Activated CD4-positive, CD25-positive, alpha-beta regulatory T cell treated with anti-CD3 and anti-CD28 coated beads, Interleukin-2, amount 50 U/mL, for 16 hours (primary cell): ENCODE results near the gene NPNT.
"Not testable (repeated sequence)": the region's sequence is repeated elsewhere in the genome, so short reads cannot be mapped to it uniquely, and the experiment has no call there.

Source experiments
- DNase-seq: peaks from one replicate; pipeline ENCODE4 v3.0.0-alpha.2; 2020; ENCODE audit warnings: low read depth, low spot score

NPNT gene

GRCh38 chr4:105894660-105895582 is at the start of gene NPNT:
NPNT (plus strand) TSS chr4:105895471; CDS start chr4:105895653, 182 bp downstream.
- DNase-seq, result no peak

- no peak for DNase-seq
Observed at GRCh38 chr4:105845559-105845958, 49.7 kb upstream of the NPNT start.

- not testable (repeated sequence) for DNase-seq
Observed at GRCh38 chr4:105848359-105848758, 46.9 kb upstream of the NPNT start.

GRCh38 chr4:105851196-105851595 is 44.1 kb upstream of the NPNT start:
- no peak for DNase-seq

GRCh38 chr4:105852230-105852629 is 43.0 kb upstream of the NPNT start:
- DNase-seq, result not testable (repeated sequence)

- no peak for DNase-seq
Observed at GRCh38 chr4:105858466-105859040, 36.7 kb upstream of the NPNT start.

- no peak for DNase-seq
Observed at GRCh38 chr4:105859233-105859632, 36.0 kb upstream of the NPNT start.

GRCh38 chr4:105870963-105871362 is 24.3 kb upstream of the NPNT start:
- no peak for DNase-seq

GRCh38 chr4:105871997-105872396 is 23.3 kb upstream of the NPNT start:
- DNase-seq, result no peak

- DNase-seq, result no peak
Observed at GRCh38 chr4:105875233-105875632, 20.0 kb upstream of the NPNT start.

- DNase-seq, result no peak
Observed at GRCh38 chr4:105878668-105879067, 16.6 kb upstream of the NPNT start.

GRCh38 chr4:105887508-105887907 is 7.8 kb upstream of the NPNT start:
- DNase-seq, result no peak

- DNase-seq, result no peak
Observed at GRCh38 chr4:105895583-105896460, 551 bp downstream of the NPNT start.

- no peak for DNase-seq
Observed at GRCh38 chr4:105896461-105896942, 1.2 kb downstream of the NPNT start.

GRCh38 chr4:105896984-105897775 is 1.9 kb downstream of the NPNT start:
- DNase-seq, result no peak

- no peak for DNase-seq
Observed at GRCh38 chr4:105900541-105900940, 5.3 kb downstream of the NPNT start.

- no peak for DNase-seq
Observed at GRCh38 chr4:105902550-105903262, 7.4 kb downstream of the NPNT start.

- no peak for DNase-seq
Observed at GRCh38 chr4:105909787-105910281, 14.6 kb downstream of the NPNT start.

- no peak for DNase-seq
Observed at GRCh38 chr4:105911426-105911825, 16.2 kb downstream of the NPNT start.

- no peak for DNase-seq
Observed at GRCh38 chr4:105912633-105913032, 17.4 kb downstream of the NPNT start.
